Measurements from ENCODE around the gene ESR2.

DNA sequence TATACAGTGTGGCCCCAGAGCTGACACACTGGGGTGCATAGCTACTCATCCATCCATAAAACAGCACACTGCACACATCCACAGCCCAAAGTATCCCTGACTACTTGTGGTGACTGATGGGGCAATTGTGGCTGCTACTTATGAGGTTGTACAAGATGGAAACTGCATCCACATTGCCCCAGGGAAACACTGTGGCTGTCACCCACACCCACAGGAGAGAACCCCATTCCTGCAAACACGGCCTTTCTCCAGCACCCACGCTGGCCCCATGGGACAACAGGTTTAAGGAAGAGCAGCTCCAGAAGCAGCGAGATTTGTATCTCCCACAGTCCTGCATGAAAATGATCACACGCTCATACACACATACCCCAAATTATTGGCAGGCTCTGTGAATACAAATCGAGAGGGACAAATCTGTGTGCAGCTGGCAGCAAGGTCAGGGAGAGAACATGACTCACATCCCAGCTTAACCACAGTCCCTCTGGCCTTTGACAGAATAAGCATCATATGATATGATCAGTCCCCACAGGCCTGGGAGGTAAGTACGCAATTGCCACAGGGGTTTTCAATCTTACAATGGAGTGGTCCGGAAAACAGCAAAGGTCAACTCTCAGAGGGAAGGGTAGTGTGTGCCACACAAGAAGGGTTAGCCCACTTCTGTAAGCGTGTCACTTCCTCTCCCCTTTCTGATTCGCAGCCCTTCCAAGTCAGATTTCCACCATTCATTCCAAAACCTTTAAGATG, 61.9 kb downstream of the ESR2 start:
- TF ChIP-seq, protein P1, sequence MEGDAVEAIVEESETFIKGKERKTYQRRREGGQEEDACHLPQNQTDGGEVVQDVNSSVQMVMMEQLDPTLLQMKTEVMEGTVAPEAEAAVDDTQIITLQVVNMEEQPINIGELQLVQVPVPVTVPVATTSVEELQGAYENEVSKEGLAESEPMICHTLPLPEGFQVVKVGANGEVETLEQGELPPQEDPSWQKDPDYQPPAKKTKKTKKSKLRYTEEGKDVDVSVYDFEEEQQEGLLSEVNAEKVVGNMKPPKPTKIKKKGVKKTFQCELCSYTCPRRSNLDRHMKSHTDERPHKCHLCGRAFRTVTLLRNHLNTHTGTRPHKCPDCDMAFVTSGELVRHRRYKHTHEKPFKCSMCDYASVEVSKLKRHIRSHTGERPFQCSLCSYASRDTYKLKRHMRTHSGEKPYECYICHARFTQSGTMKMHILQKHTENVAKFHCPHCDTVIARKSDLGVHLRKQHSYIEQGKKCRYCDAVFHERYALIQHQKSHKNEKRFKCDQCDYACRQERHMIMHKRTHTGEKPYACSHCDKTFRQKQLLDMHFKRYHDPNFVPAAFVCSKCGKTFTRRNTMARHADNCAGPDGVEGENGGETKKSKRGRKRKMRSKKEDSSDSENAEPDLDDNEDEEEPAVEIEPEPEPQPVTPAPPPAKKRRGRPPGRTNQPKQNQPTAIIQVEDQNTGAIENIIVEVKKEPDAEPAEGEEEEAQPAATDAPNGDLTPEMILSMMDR (IDR thresholded peaks at IDR 0.05; ENCODE audit: extremely low read depth in 1 of 2, insufficient read depth in 1 of 2, low read depth in 1 of 2, low read length in 2 of 2) = no peak
- TF ChIP-seq POLR2AphosphoS5 (IDR thresholded peaks at IDR 0.05; ENCODE audit: insufficient read depth, low read depth, low read length) (peak; percentile 93), POLR2A (IDR thresholded peaks at IDR 0.05; ENCODE audit: low read depth, low read length) (peak; percentile 49), EZH2 (IDR thresholded peaks at IDR 0.05; ENCODE audit: borderline replicate concordance, low read depth, low read length, severe bottlenecking) (no peak), GATA2 (IDR thresholded peaks at IDR 0.05; ENCODE audit: insufficient read depth, insufficient read length, low read depth, low read length) (peak; percentile 96), FOS (IDR thresholded peaks at IDR 0.05; ENCODE audit: borderline replicate concordance, insufficient read depth, low read length) (peak; percentile 93), MYC (IDR thresholded peaks at IDR 0.05; ENCODE audit: low read depth, low read length) (no peak), JUN (IDR thresholded peaks at IDR 0.05; ENCODE audit: borderline replicate concordance, insufficient read depth, insufficient read length, low read depth) (peak; percentile 94)
- TF ChIP-seq, protein P2, sequence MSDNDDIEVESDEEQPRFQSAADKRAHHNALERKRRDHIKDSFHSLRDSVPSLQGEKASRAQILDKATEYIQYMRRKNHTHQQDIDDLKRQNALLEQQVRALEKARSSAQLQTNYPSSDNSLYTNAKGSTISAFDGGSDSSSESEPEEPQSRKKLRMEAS (IDR thresholded peaks at IDR 0.05; ENCODE audit: insufficient read depth, insufficient read length) = no peak
